ENCODE results near the gene TMEM229A.
"Not testable (repeated sequence)": the region's sequence is repeated elsewhere in the genome, so short reads cannot be mapped to it uniquely, and the experiment has no call there.

The TMEM229A gene

DNA sequence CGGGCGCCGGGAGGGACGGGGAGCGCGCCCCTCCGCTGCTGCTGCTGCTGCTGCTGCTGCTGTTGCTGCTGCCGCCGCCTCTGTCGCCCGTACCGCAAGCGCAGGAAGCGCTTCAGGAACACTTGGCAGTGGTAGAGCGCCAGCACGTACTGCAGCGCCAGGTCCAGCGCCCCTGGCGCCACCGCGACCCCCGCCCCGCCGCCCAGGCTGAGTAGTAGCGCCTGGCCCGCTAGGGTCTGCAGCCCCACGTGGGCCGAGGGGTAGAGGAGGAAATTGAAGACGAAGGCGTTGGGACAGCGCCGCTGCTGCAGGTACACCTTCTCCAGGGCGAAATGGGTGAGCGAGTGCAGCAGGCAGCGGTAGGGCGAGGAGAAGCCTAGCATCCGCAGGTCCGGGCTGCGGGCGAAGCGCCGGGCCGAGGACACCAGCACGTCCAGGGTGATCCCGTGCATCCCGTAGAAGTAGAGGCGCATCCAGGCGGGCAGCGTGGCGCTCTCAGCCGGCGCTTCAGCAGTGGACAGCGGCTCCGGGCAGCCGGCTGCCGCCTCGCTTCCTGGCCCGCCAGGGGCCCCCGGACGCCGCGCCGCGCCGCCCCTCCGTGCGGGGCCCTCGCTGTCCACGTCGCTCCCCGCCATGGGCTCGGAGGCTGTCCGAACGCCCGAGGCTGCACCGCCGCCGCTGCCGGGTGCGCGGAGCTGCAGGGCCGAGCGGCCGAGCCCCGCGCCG lies at the start of gene TMEM229A:
TMEM229A (minus strand) TSS at position 699 of the 726 bp plus-strand sequence; CDS start at position 635, 64 bp downstream.
- no peak for DNase-seq

DNA sequence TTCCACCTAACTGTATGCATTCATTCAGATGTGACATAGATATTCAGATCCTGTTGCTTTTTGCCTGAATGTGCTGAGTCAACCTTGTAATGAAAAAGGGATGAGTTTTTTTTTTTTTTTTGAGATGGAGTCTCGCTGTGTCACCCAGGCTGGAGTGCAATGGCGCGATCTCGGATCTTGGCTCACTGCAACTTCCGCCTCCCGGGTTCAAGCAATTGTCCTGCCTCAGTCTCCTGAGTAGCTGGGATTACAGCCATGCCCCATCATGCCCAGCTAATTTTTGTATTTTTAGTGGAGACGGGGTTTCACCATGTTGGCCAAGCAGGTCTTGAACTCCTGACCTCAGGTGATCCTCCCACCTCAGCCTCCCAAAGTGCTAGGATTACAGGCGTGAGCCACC lies 49.4 kb upstream of the TMEM229A start:
- DNase-seq = not testable (repeated sequence)

- DNase-seq = no peak
Observed at GRCh38 chr7:124077546-124077945, 44.7 kb upstream of the TMEM229A start.

DNA sequence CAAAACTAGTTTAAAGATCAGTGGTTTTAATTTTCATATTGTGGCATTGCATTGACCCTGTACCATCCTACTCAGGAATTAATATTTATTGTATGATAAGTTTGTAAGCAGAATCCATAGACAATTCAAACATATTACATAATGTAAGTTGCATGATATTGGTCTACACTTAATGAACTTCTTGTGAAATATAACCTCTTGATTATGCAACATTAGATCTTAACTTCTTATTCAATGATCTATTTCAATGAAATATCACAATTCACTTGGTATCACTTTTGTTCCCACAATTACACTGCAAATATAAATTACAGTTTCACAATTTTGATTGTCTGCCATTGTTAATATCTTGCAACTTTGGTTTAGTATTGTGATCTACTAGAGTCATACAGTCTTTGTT lies 44.0 kb upstream of the TMEM229A start:
- DNase-seq = no peak

DNA sequence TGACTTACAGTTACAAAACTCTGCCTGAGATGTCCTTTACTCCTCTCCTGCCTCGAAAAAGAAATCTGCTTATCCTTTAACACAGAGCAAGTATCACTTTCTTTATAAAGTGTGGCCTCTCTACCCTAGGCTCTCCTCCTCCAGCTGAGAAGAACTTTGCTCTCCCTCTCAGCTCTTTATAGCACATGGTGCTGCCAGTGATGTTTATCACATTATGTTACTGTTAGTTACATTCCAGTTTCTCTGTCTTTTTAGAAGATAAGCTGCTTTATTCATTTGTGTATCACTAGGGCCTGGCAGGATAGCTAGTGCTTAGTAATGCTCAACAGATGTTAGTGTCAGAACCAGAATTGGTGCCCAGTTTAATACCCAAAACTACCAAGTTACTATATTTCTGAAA lies 41.1 kb upstream of the TMEM229A start:
- DNase-seq = no peak

DNA sequence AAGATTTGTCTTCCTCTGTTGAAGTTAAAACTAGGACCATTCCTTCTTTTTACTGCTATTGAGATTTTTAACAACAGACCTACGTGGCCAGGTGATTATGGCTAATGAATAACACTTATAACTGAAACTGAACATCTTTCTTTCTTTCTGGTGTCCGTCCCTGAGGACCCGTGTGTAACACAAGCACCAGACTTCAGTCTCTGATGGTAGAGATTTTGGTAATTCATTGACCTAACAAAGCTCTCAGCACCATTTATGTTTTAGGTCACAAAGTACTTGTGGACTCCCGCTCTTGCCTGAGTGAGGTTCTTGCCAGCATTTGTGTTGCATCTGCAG lies 40.4 kb upstream of the TMEM229A start:
- no peak for DNase-seq

DNA sequence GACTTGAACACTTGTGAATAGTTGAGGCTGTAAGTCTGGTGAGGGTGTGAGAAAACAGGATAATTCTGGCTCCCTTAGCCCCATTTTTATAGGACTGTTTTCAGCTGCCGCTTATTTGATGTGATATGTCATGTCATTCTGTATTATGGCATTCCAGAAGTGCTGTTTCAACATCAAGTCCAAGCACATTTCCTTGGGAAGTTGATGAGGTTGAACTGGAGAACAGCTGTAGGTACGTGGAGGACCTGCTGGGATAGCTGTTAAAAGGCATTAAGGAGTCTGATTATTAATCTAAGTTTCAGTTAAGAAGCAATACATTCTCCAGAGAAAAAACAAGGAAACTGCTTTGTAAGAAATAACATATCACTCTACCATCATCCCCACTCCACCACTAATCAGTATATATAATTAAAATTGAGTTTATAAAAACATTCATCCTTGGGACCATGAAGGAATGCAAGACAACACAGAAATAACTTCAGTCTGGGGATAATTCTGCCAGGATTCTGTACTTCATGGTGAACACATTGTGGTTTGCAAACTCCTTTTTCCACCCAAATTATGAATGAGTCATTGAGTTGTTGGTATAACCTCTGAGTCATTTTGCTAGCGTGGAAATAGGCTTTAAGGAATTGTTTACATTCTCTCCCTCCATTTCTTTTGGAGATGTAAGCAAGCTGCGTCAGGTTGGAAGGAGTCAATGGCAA lies 39.9 kb upstream of the TMEM229A start:
- DNase-seq = no peak

GRCh38 chr7:124071843-124072242 lies 39.0 kb upstream of the TMEM229A start:
- DNase-seq = no peak

DNA sequence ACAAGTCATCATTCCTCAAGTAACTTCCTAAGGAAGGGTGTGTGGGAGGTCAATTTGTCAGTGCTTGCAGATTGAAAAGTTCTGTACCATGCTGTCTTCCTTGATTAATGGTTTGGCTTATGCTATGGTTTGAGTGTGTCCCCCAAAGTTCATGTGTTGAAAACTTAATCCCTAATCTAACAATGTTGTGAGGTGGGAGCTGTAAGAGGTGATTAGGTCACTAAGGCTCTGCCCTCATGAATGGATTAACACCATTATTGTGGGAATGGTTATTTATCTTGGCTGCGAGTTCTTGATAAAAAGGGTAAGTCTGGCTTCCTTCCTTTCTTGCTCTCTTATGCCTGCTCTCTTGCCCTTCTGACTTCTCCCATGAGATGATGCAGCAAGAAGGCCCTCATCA lies 29.3 kb upstream of the TMEM229A start:
- DNase-seq = no peak

GRCh38 chr7:124060528-124060927 lies 27.7 kb upstream of the TMEM229A start:
- DNase-seq = no peak

DNA sequence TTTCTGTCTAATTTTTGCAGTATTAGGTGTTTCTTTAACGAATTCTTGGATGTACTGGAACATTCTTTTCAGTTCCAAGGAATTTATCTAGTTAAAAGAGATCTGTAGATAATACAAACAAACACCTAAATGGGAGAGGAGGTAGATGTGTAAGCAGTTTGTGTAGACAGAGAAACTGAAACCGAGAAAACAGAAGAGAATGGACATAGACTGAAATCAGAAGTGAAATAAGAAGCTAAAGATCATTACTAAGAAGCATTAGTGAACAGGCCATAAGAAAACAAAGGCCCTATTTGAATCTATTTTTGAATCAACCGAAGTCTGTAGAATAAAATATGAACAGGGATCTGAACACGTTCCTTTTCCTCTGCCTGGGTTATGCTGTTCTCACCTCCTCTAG lies 26.5 kb upstream of the TMEM229A start:
- DNase-seq = no peak

DNA sequence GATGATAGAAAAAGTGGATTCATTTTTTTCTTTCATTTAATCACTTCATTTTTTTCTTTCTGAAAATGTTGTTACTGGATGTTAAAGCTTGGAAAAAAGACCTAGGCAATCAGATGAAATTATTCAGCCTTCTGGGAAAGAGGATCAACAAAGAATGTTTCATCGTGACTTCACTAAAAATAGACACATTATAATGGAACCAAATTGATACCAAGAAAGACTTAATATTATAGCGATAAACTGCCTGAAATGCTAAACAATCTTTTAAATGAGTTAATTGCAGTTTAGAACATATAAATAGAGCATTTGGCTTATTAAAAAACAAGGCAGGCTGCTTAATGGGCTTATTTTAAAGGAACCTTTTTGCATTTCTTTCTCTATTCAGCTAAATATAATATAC lies 25.6 kb upstream of the TMEM229A start:
- no peak for DNase-seq

- no peak for DNase-seq
Observed at GRCh38 chr7:124057872-124058271, 25.0 kb upstream of the TMEM229A start.

- DNase-seq = no peak
Observed at GRCh38 chr7:124056234-124056633, 23.4 kb upstream of the TMEM229A start.

GRCh38 chr7:124051681-124052377 lies 19.0 kb upstream of the TMEM229A start:
- no peak for DNase-seq

DNA sequence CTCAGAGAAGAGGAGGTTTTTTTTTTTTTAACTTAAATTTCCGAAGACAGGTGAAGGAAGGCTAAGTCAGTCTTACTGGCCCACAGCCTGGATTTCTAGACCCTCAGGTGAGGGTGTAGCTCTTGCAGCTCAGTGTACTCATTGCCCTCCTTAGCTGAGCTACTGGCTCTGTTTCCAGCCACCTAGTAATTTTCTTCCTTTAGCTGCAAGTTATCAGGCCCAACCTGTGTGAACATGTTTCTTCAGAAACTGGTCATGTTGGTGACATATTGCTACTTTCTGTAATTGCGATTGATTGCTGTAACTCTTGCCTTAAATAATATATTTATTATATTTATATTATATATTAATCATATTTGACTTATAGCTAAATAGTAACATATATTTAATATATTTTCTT lies 10.0 kb upstream of the TMEM229A start:
- no peak for DNase-seq

DNA sequence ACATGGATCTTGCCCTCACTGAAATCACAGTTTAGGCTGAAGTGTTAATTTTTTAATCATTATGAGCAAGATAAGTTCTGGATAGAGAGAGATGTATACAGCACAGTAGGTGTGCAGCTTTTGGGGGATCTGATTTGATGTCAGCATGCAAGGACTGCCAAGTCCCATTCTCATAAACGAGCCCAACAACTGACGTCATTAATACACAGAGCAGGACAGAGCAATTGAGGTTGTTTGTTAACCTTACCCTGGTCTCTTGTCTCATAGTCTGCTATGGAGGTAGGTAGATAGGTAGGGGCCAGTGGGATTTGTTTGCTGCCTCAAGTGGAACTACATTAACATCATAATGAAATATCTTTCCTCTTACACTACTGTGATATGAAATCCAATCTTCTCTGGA lies 8.6 kb upstream of the TMEM229A start:
- DNase-seq = no peak

DNA sequence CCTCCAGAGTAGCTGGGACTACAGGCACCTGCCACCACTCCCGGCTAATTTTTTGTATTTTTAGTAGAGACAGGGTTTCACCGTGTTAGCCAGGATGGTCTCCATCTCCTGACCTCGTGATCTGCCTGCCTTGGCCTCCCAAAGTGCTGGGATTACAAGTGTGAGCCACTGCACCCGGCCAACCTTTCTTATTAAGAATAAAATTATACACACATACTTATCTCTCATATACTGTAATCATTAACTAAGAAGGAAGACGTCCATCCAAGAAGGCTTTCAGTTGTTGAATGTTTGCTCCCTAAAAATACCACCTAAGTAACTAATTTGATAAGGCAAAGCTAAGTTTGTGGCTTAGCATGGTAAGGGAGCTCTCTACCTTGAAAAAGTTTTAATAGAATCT lies 5.0 kb upstream of the TMEM229A start:
- not testable (repeated sequence) for DNase-seq

DNA sequence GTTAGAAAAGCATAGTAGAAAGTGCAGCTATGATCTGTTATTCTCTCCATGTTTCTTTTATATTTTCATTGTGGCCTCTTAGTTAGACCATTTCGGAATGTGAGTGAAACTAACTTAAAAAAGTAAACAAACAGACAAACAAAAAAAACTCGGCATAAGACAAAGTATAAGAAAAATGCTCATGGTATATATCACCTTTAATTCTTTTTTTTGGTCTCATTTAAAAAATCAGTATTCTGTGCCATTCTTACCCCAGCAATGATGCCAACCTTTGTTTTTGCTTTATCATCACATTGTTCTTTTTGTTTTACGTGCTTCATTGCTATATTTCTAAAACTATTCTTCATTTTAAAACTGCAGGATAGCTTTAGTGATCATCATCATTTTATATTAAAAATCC lies 2.8 kb upstream of the TMEM229A start:
- DNase-seq = no peak

GRCh38 chr7:124034754-124035100 lies 1.9 kb upstream of the TMEM229A start:
- no peak for DNase-seq

DNA sequence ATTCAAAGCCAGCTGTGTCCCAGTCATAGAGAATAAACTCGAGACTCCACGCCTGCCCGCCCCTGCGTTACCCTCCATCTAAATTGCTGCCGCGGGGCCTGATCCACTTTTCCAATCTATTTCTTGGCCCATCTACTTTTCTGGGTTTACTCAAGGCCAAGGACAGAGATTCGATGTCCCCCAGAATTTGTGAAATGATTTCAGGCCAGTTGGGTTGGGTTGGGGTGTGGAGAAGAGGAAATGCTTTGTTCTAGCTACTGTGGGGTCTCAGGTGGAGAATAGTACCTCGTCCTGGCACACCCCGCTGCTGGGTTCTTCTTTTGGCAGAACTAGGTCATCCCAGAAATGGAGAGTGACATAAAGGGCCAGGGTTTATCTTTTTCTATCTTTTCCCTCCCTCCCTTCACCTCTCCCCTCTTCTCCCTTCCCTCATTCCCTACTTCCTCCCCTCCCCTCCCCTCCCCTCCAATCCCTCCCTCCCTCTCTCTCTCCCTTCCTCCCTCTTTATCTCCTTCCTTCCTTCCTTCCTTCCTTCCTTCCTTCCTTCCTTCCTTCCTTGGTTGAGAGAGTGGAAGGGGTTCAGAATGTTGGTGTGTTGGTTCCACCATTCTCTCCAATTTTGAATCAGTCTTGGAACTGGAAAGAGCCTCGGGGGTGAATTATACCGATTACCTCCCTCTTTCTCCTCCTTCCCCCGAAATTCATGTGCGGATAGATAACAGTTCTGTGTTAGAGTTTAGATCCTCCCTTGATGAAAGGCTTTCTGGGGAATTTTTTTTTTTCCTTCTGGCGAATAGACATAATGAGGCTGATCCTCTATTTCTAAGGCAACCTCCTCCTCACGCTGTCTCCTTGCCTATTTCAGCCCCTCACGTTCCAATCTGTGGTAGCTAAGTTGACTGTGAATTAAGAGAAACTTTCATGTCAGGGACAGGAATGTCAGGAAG lies 1.2 kb upstream of the TMEM229A start:
- no peak for DNase-seq

DNA sequence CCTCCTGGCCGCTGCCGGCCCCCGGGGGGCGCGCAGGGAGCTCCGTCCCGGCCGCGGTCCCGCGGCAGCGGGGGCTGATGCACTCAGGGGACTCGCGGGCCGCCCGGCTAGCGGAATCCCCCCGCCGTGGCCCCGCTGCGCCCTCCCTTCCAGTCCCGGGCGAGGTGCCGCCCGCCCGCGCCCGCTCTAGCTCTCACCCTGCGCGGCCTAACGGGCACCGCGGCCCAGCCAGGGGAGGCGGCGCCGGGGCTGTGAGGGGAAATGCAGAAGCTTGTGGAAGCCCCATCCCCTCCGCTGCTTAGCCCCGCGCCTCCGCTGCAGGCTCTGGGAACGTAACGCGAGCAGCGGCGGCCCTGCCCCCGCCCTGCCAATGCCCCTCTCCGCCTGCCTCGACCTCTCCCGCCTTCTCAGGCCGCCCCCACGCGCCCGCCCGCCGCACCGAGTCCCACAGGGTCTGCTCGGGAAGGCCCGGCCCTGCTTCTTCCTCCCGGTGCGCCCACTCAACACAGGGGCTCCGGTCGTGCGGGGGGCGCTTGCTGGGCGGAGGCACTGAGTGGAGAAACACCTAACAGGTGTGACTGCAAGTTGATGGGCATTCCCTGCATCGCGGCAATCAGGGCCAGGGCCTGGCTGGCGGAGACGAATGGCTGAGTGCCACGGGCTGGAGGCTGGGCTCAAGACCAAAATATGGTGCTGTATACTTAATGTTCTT lies 384 bp upstream of the TMEM229A start:
- no peak for DNase-seq

Measured in NCI-H187 treated with DMSO at 0.1 percent for 48 hours (cell line).